Neural cell (in vitro differentiated cells): ENCODE data around the gene EDARADD.

Experiments used
- CTCF ChIP-seq: fragments of 450-650 bp; IDR thresholded peaks from 2 replicates; pipeline ENCODE4 v1.5.1; 2014; ENCODE audit warnings: antibody characterized with exemption, mild to moderate bottlenecking, moderate library complexity; ENCODE audit not compliant: poor library complexity, severe bottlenecking
- EP300 ChIP-seq: fragments of 450-650 bp; conservative IDR thresholded peaks from 2 replicates; pipeline ENCODE4 v1.6.1; 2014; ENCODE audit warnings: antibody characterized with exemption, mild to moderate bottlenecking, moderate library complexity; ENCODE audit not compliant: poor library complexity, severe bottlenecking
- EZH2 ChIP-seq: fragments of 200-600, 300-800 bp; shearing (Covaris generic), sonication (generic); IDR thresholded peaks from 2 replicates; pipeline ENCODE4 v1.6.1; 2014; ENCODE audit warnings: antibody characterized with exemption, low read length, borderline replicate concordance, mild to moderate bottlenecking; ENCODE audit not compliant: insufficient read depth, poor library complexity, severe bottlenecking
- MXI1 ChIP-seq: fragments of 450-650 bp; conservative IDR thresholded peaks from 2 replicates; pipeline ENCODE4 v1.6.1; 2014; ENCODE audit warnings: antibody characterized with exemption, mild to moderate bottlenecking; ENCODE audit not compliant: poor library complexity, severe bottlenecking
- POLR2AphosphoS5 ChIP-seq: IDR thresholded peaks from 2 replicates; pipeline ENCODE4 v1.6.1; 2012
- RAD21 ChIP-seq: fragments of 450-650 bp; conservative IDR thresholded peaks from 2 replicates; pipeline ENCODE4 v1.6.1; 2014; ENCODE audit warnings: antibody characterized with exemption, mild to moderate bottlenecking, moderate library complexity
- REST ChIP-seq: IDR thresholded peaks from 2 replicates; pipeline ENCODE4 v1.6.1; 2012; ENCODE audit warnings: borderline replicate concordance
- SMC3 ChIP-seq: fragments of 450-650 bp; conservative IDR thresholded peaks from 2 replicates; pipeline ENCODE4 v1.6.1; 2014; ENCODE audit warnings: antibody characterized with exemption, mild to moderate bottlenecking, moderate library complexity; ENCODE audit not compliant: poor library complexity
- TAF1 ChIP-seq: IDR thresholded peaks from 2 replicates; pipeline ENCODE4 v1.6.1; 2012; ENCODE audit warnings: low read depth

DNA sequence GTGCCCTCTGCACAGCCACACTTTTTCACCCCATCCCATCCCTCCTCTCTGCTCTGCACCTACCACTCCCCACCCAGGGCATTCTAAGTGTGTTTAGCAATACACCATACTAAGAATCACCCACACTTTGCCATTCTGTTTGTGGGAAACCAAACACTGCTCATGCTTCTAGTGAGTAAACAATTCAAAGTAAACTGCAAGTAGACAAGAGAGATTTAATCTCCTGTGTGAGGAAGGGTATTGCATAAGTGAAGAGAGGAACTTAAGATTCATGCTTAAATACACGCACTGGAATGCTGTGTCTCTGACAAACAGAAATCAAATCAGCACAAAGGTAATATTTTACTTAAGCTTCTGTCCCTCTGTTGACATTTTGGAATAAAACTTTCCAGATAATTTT is 4.8 kb upstream of the EDARADD start:
- TF ChIP-seq CTCF: no peak
- TF ChIP-seq EZH2: no peak
- no peak for TF ChIP-seq EP300
- no peak for TF ChIP-seq POLR2AphosphoS5
- TF ChIP-seq REST: no peak
- TF ChIP-seq RAD21: no peak
- no peak for TF ChIP-seq MXI1
- no peak for TF ChIP-seq SMC3
- no peak for TF ChIP-seq TAF1
